NT2/D1 (cell line): Measurements from ENCODE around the gene ADAP2.

ENCODE experiments used
- SUZ12 ChIP-seq: IDR thresholded peaks from 2 replicates; pipeline ENCODE4 v1.6.1; 2011; ENCODE audit not compliant: insufficient read length, insufficient read depth; ENCODE audit errors: extremely low read depth
- YY1 ChIP-seq: IDR thresholded peaks from 2 replicates; pipeline ENCODE4 v1.6.1; 2011; ENCODE audit not compliant: insufficient read length, insufficient read depth
- ZNF274 ChIP-seq: IDR thresholded peaks from 2 replicates; pipeline ENCODE4 v1.6.1; 2011; ENCODE audit warnings: mild to moderate bottlenecking, low read depth, low read length

DNA sequence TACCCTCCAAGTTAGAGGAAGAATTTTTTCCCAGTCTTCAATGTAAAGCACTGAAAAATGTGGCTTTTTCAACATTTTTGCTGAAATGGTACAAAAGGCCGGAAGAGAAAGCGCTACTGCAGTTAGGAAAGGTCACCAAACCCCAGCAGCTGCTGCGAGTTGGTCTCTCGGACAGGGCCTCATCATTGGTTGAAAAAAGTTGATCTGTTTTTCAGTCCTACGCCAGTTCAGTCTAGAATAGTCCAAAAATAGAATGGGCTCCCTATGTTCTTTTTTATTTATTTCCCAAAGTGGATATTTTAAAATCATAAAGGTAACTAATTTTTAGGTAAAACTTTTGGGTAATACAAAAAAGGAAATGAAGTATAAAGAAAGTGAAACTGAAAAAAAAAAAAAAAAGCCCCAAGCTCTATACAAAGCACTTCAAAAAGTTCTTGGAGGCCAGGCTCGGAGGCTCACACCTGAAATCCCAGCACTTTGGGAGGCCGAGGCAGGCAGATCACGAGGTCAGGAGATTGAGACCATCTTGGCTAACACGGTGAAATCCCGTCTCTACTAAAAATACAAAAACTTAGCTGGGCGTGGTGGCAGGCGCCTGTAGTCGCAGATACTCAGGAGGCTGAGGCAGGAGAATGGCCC is 17.4 kb downstream of the ADAP2 start:
- TF ChIP-seq YY1 (no peak), ZNF274 (no peak), SUZ12 (no peak)
